ENCODE results near the gene CYP24A1. TPM values are rescaled to one million over a fixed set of nuclear protein-coding genes. Genes with fewer than 3 reads are reported as not detected.

Gene CYP24A1
- total RNA-seq, 4 donors from 2014 or later, result 1.3 to 12.3 (median 8.9) TPM

DNA sequence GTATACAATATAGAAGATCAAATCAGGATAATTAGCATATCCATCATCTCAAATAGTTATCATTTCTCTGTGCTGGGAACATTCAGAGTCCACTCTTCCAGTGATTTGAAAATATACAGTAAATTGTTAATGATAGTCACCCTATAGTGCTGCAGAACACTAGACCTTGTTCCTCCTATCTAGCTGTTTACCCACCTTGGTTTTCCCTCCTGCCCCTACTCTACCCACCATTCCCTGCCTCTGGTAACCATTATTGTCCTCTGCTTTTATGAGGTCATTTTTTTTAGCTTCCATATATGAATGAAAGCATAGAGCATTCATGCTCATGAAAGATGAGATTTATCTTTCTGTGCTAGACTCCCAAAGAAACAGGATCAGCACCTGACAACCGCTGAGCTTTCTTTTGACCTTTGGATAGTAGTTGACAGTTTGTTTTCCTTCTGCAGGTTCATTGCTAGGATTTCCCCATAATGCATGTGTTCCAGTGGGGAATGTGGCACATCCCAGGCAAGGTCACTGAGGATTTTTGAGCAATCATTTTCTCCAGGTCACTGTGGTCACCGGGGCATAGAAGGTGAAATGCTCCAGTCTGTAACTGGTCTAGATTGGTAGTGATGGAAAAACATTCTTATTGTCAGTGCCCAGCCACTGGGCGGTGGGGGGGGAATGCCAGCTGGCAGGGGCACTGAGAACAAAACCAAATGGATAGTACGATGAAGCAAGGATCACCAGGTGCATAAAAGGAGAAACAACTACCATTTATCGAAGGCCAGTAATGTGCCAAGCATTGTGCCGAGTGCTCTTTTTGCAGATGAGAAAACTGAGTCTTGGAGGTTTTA lies 69.8 kb downstream of the CYP24A1 start:
- Histone ChIP-seq H3K4me3 (no peak overlapping the region), H3K9me3 (no peaks in the 10 kb centered on the region), H3K4me1 (peaks cover 0 to 48% (median 19%) of the 10 kb centered on the region in 3 donors), H3K27me3 (no peaks in the 10 kb centered on the region), H3K36me3 (no peaks in the 10 kb centered on the region), H3K27ac (peak overlapping the region in 2 of 4 donors; percentile 47 to 77)
- intact Hi-C loops (cut with DNase I), result no loop called here
- 70 to 76% methylated on average over 5 of the region's 6 CpGs for WGBS, 2 donors
- TF ChIP-seq, protein P1, sequence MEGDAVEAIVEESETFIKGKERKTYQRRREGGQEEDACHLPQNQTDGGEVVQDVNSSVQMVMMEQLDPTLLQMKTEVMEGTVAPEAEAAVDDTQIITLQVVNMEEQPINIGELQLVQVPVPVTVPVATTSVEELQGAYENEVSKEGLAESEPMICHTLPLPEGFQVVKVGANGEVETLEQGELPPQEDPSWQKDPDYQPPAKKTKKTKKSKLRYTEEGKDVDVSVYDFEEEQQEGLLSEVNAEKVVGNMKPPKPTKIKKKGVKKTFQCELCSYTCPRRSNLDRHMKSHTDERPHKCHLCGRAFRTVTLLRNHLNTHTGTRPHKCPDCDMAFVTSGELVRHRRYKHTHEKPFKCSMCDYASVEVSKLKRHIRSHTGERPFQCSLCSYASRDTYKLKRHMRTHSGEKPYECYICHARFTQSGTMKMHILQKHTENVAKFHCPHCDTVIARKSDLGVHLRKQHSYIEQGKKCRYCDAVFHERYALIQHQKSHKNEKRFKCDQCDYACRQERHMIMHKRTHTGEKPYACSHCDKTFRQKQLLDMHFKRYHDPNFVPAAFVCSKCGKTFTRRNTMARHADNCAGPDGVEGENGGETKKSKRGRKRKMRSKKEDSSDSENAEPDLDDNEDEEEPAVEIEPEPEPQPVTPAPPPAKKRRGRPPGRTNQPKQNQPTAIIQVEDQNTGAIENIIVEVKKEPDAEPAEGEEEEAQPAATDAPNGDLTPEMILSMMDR (IDR thresholded peaks at IDR 0.05), result no peak
- TF ChIP-seq POLR2A (IDR thresholded peaks at IDR 0.05), result no peak
- DNase-seq, result no peak

Other genes starting within 250 kb of the CYP24A1 start
- gene BCAS1, start 103.4 kb downstream of the CYP24A1 start, total RNA-seq, result 1 to 10 TPM in 3 of 4 donors, under 1 TPM in 1; 0.97 to 9.3 (median 4.4) TPM
- gene PFDN4, start 34.1 kb upstream of the CYP24A1 start, total RNA-seq, result 10 to 100 TPM; 39.0 to 68.9 (median 46.4) TPM

All from esophagus squamous epithelium (tissue), 5 donors.